Mesothelial cell of epicardium (in vitro differentiated cells): Measurements from ENCODE around the gene PTPRCAP. TPM values are rescaled to one million over a fixed set of nuclear protein-coding genes. Genes with fewer than 3 reads are reported as not detected.

Source experiments
- DNase-seq, 2 experiments: peaks; one replicate each; pipeline ENCODE4 v3.0.0; 2021; ENCODE audit warnings: low spot score in 2 of 2; ENCODE audit not compliant: unreplicated experiment in 2 of 2
- H3K27ac Mint-ChIP-seq: 2 replicates; pipeline ENCODE4 v1.8.0; 2021; ENCODE audit warnings: mixed read lengths
- H3K27me3 Mint-ChIP-seq: 2 replicates; pipeline ENCODE4 v1.8.0; 2021; ENCODE audit warnings: low read depth, mixed read lengths
- H3K36me3 Mint-ChIP-seq: 2 replicates; pipeline ENCODE4 v1.8.0; 2021; ENCODE audit warnings: mixed read lengths
- H3K4me1 Mint-ChIP-seq: 2 replicates; pipeline ENCODE4 v1.8.0; 2021; ENCODE audit warnings: mixed read lengths
- H3K4me3 Mint-ChIP-seq: 2 replicates; pipeline ENCODE4 v1.8.0; 2021; ENCODE audit warnings: mild to moderate bottlenecking, moderate library complexity, mixed read lengths
- H3K9me3 Mint-ChIP-seq: 2 replicates; pipeline ENCODE4 v1.8.0; 2021; ENCODE audit warnings: mixed read lengths
- CTCF ChIP-seq: fragments of 200-600 bp; sonication (generic); IDR thresholded peaks from one replicate; pipeline ENCODE4 v1.5.0; 2021; ENCODE audit warnings: antibody characterized with exemption; ENCODE audit not compliant: unreplicated experiment
- total RNA-seq: library from RNA; stranded (reverse); gene quantifications from 3 replicates; pipeline ENCODE4 v1.2.1, GENCODE V29; 2021

Gene PTPRCAP
- total RNA-seq, 1 donor from 2014 or later: 1.8 TPM

- Mint-ChIP-seq H3K9me3 (no peaks in the 10 kb centered on the region), H3K27me3 (no peaks in the 10 kb centered on the region), H3K4me1 (peaks cover 3% of the 10 kb centered on the region), H3K36me3 (peaks cover 12% of the 10 kb centered on the region), H3K4me3 (no peak overlapping the region), H3K27ac (no peak overlapping the region)
- no peak for DNase-seq
- no peak for TF ChIP-seq CTCF
These were observed 2.3 kb downstream of the PTPRCAP start for GRCh38 chr11:67435031-67435726.

- Mint-ChIP-seq H3K27me3 (no peaks in the 10 kb centered on the region), H3K27ac (no peak overlapping the region), H3K4me3 (no peak overlapping the region), H3K36me3 (peaks cover 12% of the 10 kb centered on the region), H3K9me3 (no peaks in the 10 kb centered on the region), H3K4me1 (peaks cover 3% of the 10 kb centered on the region)
- TF ChIP-seq CTCF: no peak
- no peak for DNase-seq
These were observed 3.0 kb downstream of the PTPRCAP start for GRCh38 chr11:67434395-67434881.

GRCh38 chr11:67433536-67434394 lies 3.7 kb downstream of the PTPRCAP start:
- H3K4me3 Mint-ChIP-seq: no peak overlapping the region
- peaks cover 12% of the 10 kb centered on the region for H3K36me3 Mint-ChIP-seq
- H3K4me1 Mint-ChIP-seq: peaks cover 7% of the 10 kb centered on the region
- no peak overlapping the region for H3K27ac Mint-ChIP-seq
- TF ChIP-seq CTCF: no peak
- no peaks in the 10 kb centered on the region for H3K27me3 Mint-ChIP-seq
- no peaks in the 10 kb centered on the region for H3K9me3 Mint-ChIP-seq
- DNase-seq: no peak

GRCh38 chr11:67432655-67433349 lies 4.7 kb downstream of the PTPRCAP start:
- Mint-ChIP-seq H3K27me3 (no peaks in the 10 kb centered on the region), H3K4me3 (no peak overlapping the region), H3K36me3 (peaks cover 12% of the 10 kb centered on the region), H3K27ac (no peak overlapping the region), H3K4me1 (peaks cover 11% of the 10 kb centered on the region), H3K9me3 (no peaks in the 10 kb centered on the region)
- DNase-seq: no peak
- no peak for TF ChIP-seq CTCF

- H3K27me3 Mint-ChIP-seq: no peaks in the 10 kb centered on the region
- no peak overlapping the region for H3K27ac Mint-ChIP-seq
- no peak overlapping the region for H3K4me3 Mint-ChIP-seq
- peaks cover 13% of the 10 kb centered on the region for H3K4me1 Mint-ChIP-seq
- no peak for TF ChIP-seq CTCF
- no peaks in the 10 kb centered on the region for H3K9me3 Mint-ChIP-seq
- H3K36me3 Mint-ChIP-seq: peaks cover 12% of the 10 kb centered on the region
- DNase-seq: no peak
These were observed 5.9 kb downstream of the PTPRCAP start for GRCh38 chr11:67431346-67432249.
